ENCODE data around the gene AGBL3. TPM values are rescaled to one million over a fixed set of nuclear protein-coding genes. Genes with fewer than 3 reads are reported as not detected.

AGBL3 gene
- total RNA-seq, 2 donors from 2014 or later, result 0.47 to 0.98 TPM

DNA sequence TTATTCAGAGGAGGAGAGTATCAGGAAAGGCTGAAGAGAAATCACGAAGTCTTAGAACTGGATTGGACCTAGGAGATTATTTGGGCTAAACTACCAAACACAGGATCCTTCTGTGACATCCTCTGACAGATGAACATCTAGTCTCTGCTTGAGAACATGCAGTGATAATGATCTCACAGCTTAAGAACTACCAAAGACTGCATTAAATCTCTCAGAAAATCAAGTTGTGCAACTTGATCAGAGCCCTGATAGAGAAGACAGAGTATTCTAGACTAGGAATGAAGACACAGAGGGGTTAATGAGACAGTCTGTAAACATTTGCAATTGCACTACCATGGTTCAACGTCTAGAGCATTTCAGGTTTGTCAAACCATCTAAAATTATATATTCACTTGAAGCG is 37.1 kb upstream of the AGBL3 start:
- DNase-seq, result no peak
- Histone ChIP-seq H3K27ac (no peak overlapping the region), H3K36me3 (no peaks in the 10 kb centered on the region), H3K9ac (ENCODE audit: low read depth in 2 of 2, low read length in 2 of 2) (no peak overlapping the region), H3K4me3 (no peak overlapping the region), H3K9me3 (no peaks in the 10 kb centered on the region), H3K4me1 (no peaks in the 10 kb centered on the region), H3K27me3 (no peaks in the 10 kb centered on the region)
- TF ChIP-seq, protein P1, sequence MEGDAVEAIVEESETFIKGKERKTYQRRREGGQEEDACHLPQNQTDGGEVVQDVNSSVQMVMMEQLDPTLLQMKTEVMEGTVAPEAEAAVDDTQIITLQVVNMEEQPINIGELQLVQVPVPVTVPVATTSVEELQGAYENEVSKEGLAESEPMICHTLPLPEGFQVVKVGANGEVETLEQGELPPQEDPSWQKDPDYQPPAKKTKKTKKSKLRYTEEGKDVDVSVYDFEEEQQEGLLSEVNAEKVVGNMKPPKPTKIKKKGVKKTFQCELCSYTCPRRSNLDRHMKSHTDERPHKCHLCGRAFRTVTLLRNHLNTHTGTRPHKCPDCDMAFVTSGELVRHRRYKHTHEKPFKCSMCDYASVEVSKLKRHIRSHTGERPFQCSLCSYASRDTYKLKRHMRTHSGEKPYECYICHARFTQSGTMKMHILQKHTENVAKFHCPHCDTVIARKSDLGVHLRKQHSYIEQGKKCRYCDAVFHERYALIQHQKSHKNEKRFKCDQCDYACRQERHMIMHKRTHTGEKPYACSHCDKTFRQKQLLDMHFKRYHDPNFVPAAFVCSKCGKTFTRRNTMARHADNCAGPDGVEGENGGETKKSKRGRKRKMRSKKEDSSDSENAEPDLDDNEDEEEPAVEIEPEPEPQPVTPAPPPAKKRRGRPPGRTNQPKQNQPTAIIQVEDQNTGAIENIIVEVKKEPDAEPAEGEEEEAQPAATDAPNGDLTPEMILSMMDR (IDR thresholded peaks at IDR 0.05), result no peak
- intact Hi-C loops (cut with DNase I), result no loop called here

GRCh38 chr7:134954197-134955082 is 31.9 kb upstream of the AGBL3 start:
- Histone ChIP-seq H3K36me3 (no peaks in the 10 kb centered on the region), H3K27me3 (no peaks in the 10 kb centered on the region), H3K9ac (ENCODE audit: low read depth in 2 of 2, low read length in 2 of 2) (no peak overlapping the region), H3K9me3 (no peaks in the 10 kb centered on the region), H3K4me3 (no peak overlapping the region), H3K4me1 (no peaks in the 10 kb centered on the region), H3K27ac (no peak overlapping the region)
- intact Hi-C loops (cut with DNase I), result loop anchor here (10.0 kb wide), 2 partner anchors 260 to 320 kb away; no protein-coding TSS in a partner anchor
- DNase-seq, result no peak
- TF ChIP-seq, protein P1 (IDR thresholded peaks at IDR 0.05), result no peak

GRCh38 chr7:134957005-134957404 is 29.3 kb upstream of the AGBL3 start:
- Histone ChIP-seq H3K27me3 (no peaks in the 10 kb centered on the region), H3K4me1 (no peaks in the 10 kb centered on the region), H3K9me3 (no peaks in the 10 kb centered on the region), H3K9ac (ENCODE audit: low read depth in 2 of 2, low read length in 2 of 2) (no peak overlapping the region), H3K27ac (no peak overlapping the region), H3K36me3 (no peaks in the 10 kb centered on the region), H3K4me3 (no peak overlapping the region)
- intact Hi-C loops (cut with DNase I), result loop anchor here (10.0 kb wide), 2 partner anchors 262 to 322 kb away; no protein-coding TSS in a partner anchor
- TF ChIP-seq, protein P1 (IDR thresholded peaks at IDR 0.05), result no peak
- DNase-seq, result no peak

DNA sequence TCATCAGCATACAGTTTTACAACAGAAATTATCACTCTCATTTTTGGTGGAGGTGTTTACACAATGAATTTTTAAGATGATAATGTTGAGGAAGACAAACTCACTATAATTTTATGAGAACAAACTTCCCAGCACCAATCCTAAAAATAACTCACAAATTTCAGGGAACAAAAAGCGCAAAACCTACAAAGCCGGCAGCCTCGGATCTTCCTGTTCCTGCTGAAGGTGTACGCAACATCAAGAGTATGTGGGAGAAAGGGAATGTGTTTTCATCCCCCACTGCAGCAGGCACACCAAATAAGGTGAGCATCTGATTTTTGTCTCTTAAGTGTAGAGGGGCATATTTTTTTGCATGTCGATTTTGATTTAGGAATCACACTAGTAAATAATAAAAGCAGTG is 26.5 kb upstream of the AGBL3 start:
- no peak for DNase-seq
- Histone ChIP-seq H3K4me1 (no peaks in the 10 kb centered on the region), H3K36me3 (no peaks in the 10 kb centered on the region), H3K27me3 (no peaks in the 10 kb centered on the region), H3K9me3 (no peaks in the 10 kb centered on the region), H3K9ac (ENCODE audit: low read depth in 2 of 2, low read length in 2 of 2) (no peak overlapping the region), H3K4me3 (no peak overlapping the region), H3K27ac (no peak overlapping the region)
- TF ChIP-seq, protein P1 (IDR thresholded peaks at IDR 0.05), result no peak
- intact Hi-C loops (cut with DNase I), result loop anchor here (10.0 kb wide), 2 partner anchors 265 to 325 kb away; no protein-coding TSS in a partner anchor

DNA sequence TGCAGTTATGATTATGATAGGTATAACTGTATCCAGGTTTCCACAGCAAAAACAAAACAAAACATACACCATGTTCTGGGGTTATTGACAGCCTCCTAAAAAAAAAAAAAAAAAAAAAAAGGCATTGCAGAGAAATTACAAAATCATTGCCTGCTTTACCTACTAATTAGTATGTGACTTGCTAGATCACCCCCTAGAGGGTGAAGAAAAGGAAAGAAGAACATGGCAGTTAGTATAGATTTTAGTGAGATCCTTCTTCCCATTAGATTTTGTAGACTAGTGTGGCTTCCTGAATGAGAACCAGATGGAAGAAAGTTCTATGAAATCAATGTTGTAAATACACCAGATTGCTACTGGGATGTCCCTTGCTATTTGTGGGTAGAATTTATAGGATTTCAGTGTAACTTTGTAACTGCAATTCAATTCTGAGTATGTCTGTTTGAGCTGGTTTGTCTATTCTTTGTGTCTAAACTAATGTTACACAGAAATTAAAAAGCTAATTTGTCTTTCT is 24.0 kb upstream of the AGBL3 start:
- TF ChIP-seq, protein P1 (IDR thresholded peaks at IDR 0.05), result no peak
- Histone ChIP-seq H3K36me3 (no peaks in the 10 kb centered on the region), H3K27ac (no peak overlapping the region), H3K4me3 (no peak overlapping the region), H3K9me3 (no peaks in the 10 kb centered on the region), H3K4me1 (no peaks in the 10 kb centered on the region), H3K27me3 (no peaks in the 10 kb centered on the region), H3K9ac (ENCODE audit: low read depth in 2 of 2, low read length in 2 of 2) (no peak overlapping the region)
- DNase-seq, result no peak
- intact Hi-C loops (cut with DNase I), result no loop called here

All from colonic mucosa (tissue), 4 donors.